Keratinocyte (primary cell): ENCODE results near the gene GCFC2. TPM values are rescaled to one million over a fixed set of nuclear protein-coding genes. Genes with fewer than 3 reads are reported as not detected.

Experiments used
- DNase-seq: peaks from one replicate; pipeline ENCODE4 v3.0.0-alpha.2; 2011; ENCODE audit warnings: low read depth, missing footprints, low spot score
- FAIRE-seq: peaks from 2 replicates; lab custom pipeline; 2011; peaks lifted over from hg19 to GRCh38; lab: Jason Lieb, UNC
- H2AFZ ChIP-seq: 2 replicates; pipeline ENCODE4 v1.6.0; 2012; ENCODE audit warnings: low read length, control low read depth, inconsistent platforms; ENCODE audit not compliant: control insufficient read depth
- H3K27ac ChIP-seq: 2 replicates; pipeline ENCODE4 v1.5.1; 2011; ENCODE audit warnings: low read length; ENCODE audit not compliant: control insufficient read depth, insufficient read depth
- H3K27me3 ChIP-seq: 3 replicates; pipeline ENCODE4 v1.6.0; 2011; ENCODE audit warnings: low read length; ENCODE audit not compliant: control insufficient read depth, insufficient read depth; ENCODE audit errors: extremely low read depth
- H3K36me3 ChIP-seq, 2 experiments: 2 replicates in 1 of 2; 3 replicates in 1 of 2; pipeline ENCODE4 v1.5.1; 2011; ENCODE audit warnings: low read length in 2 of 2, mild to moderate bottlenecking in 1 of 2; ENCODE audit not compliant: control insufficient read depth in 2 of 2, insufficient read depth in 2 of 2; ENCODE audit errors: extremely low read depth in 1 of 2
- H3K4me1 ChIP-seq: 3 replicates; pipeline ENCODE4 v1.5.1; 2011; ENCODE audit warnings: low read length; ENCODE audit not compliant: control insufficient read depth, insufficient read depth; ENCODE audit errors: extremely low read depth
- H3K4me2 ChIP-seq: 3 replicates; pipeline ENCODE4 v1.6.0; 2011; ENCODE audit warnings: low read depth, low read length; ENCODE audit not compliant: control insufficient read depth, insufficient read depth; ENCODE audit errors: extremely low read depth
- H3K4me3 ChIP-seq, 3 experiments: fragments of 200-600 bp in 1 of 3; sonication (generic) in 1 of 3; 2 replicates in 2 of 3; 3 replicates in 1 of 3; pipeline ENCODE4 v1.5.1; 2011 to 2016; ENCODE audit warnings: low read length in 3 of 3, mild to moderate bottlenecking in 3 of 3, control low read depth in 2 of 3, inconsistent platforms in 1 of 3, low read depth in 1 of 3, mixed read lengths in 1 of 3, mixed run types in 1 of 3, moderate library complexity in 1 of 3; ENCODE audit not compliant: control insufficient read depth in 2 of 3, insufficient read depth in 2 of 3; ENCODE audit errors: extremely low read depth in 1 of 3
- H3K79me2 ChIP-seq: 2 replicates; pipeline ENCODE4 v1.6.0; 2012; ENCODE audit warnings: low read length; ENCODE audit not compliant: control insufficient read depth, insufficient read depth
- H3K9ac ChIP-seq: 3 replicates; pipeline ENCODE4 v1.6.0; 2011; ENCODE audit warnings: low read length; ENCODE audit not compliant: control insufficient read depth, insufficient read depth; ENCODE audit errors: extremely low read depth
- H3K9me1 ChIP-seq: 3 replicates; pipeline ENCODE4 v1.6.0; 2011; ENCODE audit warnings: low read length; ENCODE audit not compliant: control insufficient read depth, insufficient read depth; ENCODE audit errors: extremely low read depth
- H3K9me3 ChIP-seq: 2 replicates; pipeline ENCODE4 v1.5.1; 2012; ENCODE audit warnings: low read depth, low read length; ENCODE audit not compliant: control insufficient read depth
- H4K20me1 ChIP-seq: 3 replicates; pipeline ENCODE4 v1.6.0; 2011; ENCODE audit warnings: low read length; ENCODE audit not compliant: control insufficient read depth, insufficient read depth; ENCODE audit errors: extremely low read depth
- CTCF ChIP-seq, 3 experiments: IDR thresholded peaks in 1 of 3; conservative IDR thresholded peaks in 1 of 3; optimal IDR thresholded peaks in 1 of 3; 2 replicates in 2 of 3; 3 replicates in 1 of 3; pipeline versions ENCODE3 to v1.5.1; 2011; ENCODE audit warnings: low read length in 3 of 3, mild to moderate bottlenecking in 3 of 3, moderate library complexity in 2 of 3, control low read depth in 1 of 3, inconsistent platforms in 1 of 3; ENCODE audit not compliant: insufficient read depth in 2 of 3; ENCODE audit errors: extremely low read depth in 1 of 3
- EZH2 ChIP-seq: IDR thresholded peaks from one replicate; pipeline ENCODE4 v1.6.1; 2012; ENCODE audit warnings: inconsistent platforms, mild to moderate bottlenecking, low read length, moderate library complexity
- dilution Hi-C: fragments of 300-500 bp; cut with MboI; formaldehyde crosslinking; loops from one replicate; pipeline ENCODE4 v1.7.0; 2020; ENCODE audit warnings: low sequenced_read_pairs; ENCODE audit not compliant: extremely low pct_ligation_motif_present
- polyA plus RNA-seq, 5 experiments: library from polyadenylated mRNA; depleted of rRNA in 3 of 5; stranded (reverse) in 3 of 5; stranded (forward) in 1 of 5; unstranded in 1 of 5; fragments of >200 nt; gene quantifications; 1 replicate in 1 of 5; 2 replicates in 3 of 5; 3 replicates in 1 of 5; pipeline versions ENCODE4 v1.2.1 to v1.2.3, GENCODE V29; 2011 to 2012; ENCODE audit warnings: missing spikeins in 2 of 5, low read depth in 1 of 5, low replicate concordance in 1 of 5

Gene GCFC2
- polyA plus RNA-seq, 1 donor (not counting 4 experiments of a cell fraction or from before 2014, with no cell fraction given) = 17.0 TPM

DNA sequence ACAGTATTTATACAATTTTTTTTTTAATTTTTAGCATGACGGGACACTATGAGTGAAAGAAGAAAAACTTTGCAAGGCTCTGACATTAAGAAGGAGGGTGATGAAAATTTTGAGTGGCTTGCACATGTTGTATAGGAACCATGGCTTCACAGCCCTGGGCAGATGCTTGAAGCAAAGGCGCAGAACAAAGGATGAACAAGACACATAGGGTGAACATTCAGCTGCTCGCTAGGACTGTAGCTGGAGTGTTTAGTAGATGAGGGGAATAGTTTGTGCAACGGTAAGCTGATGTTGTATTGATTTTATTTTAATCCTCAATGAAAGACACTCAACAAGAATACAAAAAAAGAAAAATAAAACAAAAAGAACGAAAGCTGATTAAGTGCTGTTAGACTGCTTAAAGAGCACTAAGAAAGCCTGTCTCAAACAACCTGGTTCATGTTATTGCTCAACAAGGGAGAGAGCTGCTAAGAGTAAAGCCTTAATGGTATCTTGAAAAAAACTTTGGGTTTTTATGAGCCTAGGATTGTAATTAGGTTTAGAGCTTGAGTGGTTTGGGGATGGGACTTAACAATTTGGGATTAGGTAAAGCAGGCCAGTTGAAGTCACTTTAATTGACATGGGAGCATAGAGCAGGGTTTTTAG lies 41.2 kb upstream of the GCFC2 start:
- Histone ChIP-seq H3K9me3 (no peaks in the 10 kb centered on the region), H3K36me3 (no peaks in the 10 kb centered on the region), H3K79me2 (no peaks in the 10 kb centered on the region), H3K27ac (no peak overlapping the region), H4K20me1 (no peaks in the 10 kb centered on the region), H3K4me1 (no peaks in the 10 kb centered on the region), H3K27me3 (no peaks in the 10 kb centered on the region), H2AFZ (no peak overlapping the region), H3K4me3 (no peak overlapping the region), H3K9ac (no peak overlapping the region), H3K4me2 (no peak overlapping the region), H3K9me1 (no peaks in the 10 kb centered on the region)
- dilution Hi-C loops = no loop called here
- TF ChIP-seq EZH2 (no peak), CTCF (optimal IDR thresholded peaks at IDR 0.05 in 1 of 3, IDR thresholded peaks at IDR 0.05 in 1 of 3, conservative IDR thresholded peaks at IDR 0.05 in 1 of 3; ENCODE audit: extremely low read depth in 1 of 3, insufficient read depth in 2 of 3, low read length in 3 of 3) (no peak)
- no peak for DNase-seq
- FAIRE-seq = no peak

- Histone ChIP-seq H3K36me3 (no peaks in the 10 kb centered on the region), H4K20me1 (no peaks in the 10 kb centered on the region), H3K27me3 (no peaks in the 10 kb centered on the region), H3K9me3 (no peaks in the 10 kb centered on the region), H3K27ac (no peak overlapping the region), H3K79me2 (no peaks in the 10 kb centered on the region), H3K9ac (no peak overlapping the region), H3K9me1 (no peaks in the 10 kb centered on the region), H3K4me1 (no peaks in the 10 kb centered on the region), H2AFZ (no peak overlapping the region), H3K4me3 (no peak overlapping the region), H3K4me2 (no peak overlapping the region)
- TF ChIP-seq EZH2 (no peak), CTCF (optimal IDR thresholded peaks at IDR 0.05 in 1 of 3, IDR thresholded peaks at IDR 0.05 in 1 of 3, conservative IDR thresholded peaks at IDR 0.05 in 1 of 3; ENCODE audit: extremely low read depth in 1 of 3, insufficient read depth in 2 of 3, low read length in 3 of 3) (no peak)
- dilution Hi-C loops = no loop called here
- DNase-seq = no peak
- FAIRE-seq = no peak
Observed at GRCh38 chr2:75751360-75751759, 40.6 kb upstream of the GCFC2 start.
